ENCODE measurements around the gene TST.

GRCh38 chr22:37057226-37057625 is 38.0 kb upstream of the TST start:
- no peak for TF ChIP-seq ESRRA (IDR thresholded peaks at IDR 0.05; ENCODE audit: borderline replicate concordance, low read length)
- TF ChIP-seq TP53 (CRISPR knock-in tag; IDR thresholded peaks at IDR 0.05), result no peak
- TF ChIP-seq SMC3 (IDR thresholded peaks at IDR 0.05), result no peak
- TF ChIP-seq POLR2A (IDR thresholded peaks at IDR 0.05; ENCODE audit: low read length), result no peak
- no peak for TF ChIP-seq CHD4 (IDR thresholded peaks at IDR 0.05; ENCODE audit: borderline replicate concordance)
- no peak for TF ChIP-seq KDM1A (IDR thresholded peaks at IDR 0.05; ENCODE audit: low read depth)
- no peak for TF ChIP-seq EP300 (IDR thresholded peaks at IDR 0.05)
- no peak for TF ChIP-seq CTCF (IDR thresholded peaks at IDR 0.05)
- TF ChIP-seq RAD21 (conservative IDR thresholded peaks at IDR 0.05 in 1 of 2, IDR thresholded peaks at IDR 0.05 in 1 of 2), result no peak
- TF ChIP-seq CHD2 (IDR thresholded peaks at IDR 0.05; ENCODE audit: low read length, partially characterized antibody), result no peak
- no peak for TF ChIP-seq JUN (IDR thresholded peaks at IDR 0.05)
- TF ChIP-seq JUNB (IDR thresholded peaks at IDR 0.05), result no peak
- no peak for TF ChIP-seq POLR2AphosphoS2 (conservative IDR thresholded peaks at IDR 0.05; ENCODE audit: low read length)
